Stomach smooth muscle (tissue), 2 donors: ENCODE data around the gene ELMO1.

Source experiments
- H3K27ac ChIP-seq: one replicate; pipeline ENCODE4 v1.7.0; 2013; ENCODE audit warnings: mild to moderate bottlenecking, low read length, inconsistent platforms
- H3K27me3 ChIP-seq, 2 donors: one replicate each; pipeline ENCODE4 v1.7.0; 2013; ENCODE audit warnings: low read length in 2 of 2; ENCODE audit not compliant: insufficient read depth in 2 of 2, control insufficient read depth in 1 of 2
- H3K36me3 ChIP-seq, 2 donors: one replicate each; pipeline ENCODE4 v1.7.0; 2013; ENCODE audit warnings: low read length in 2 of 2; ENCODE audit not compliant: control insufficient read depth in 2 of 2, insufficient read depth in 2 of 2
- H3K4me1 ChIP-seq: one replicate; pipeline ENCODE4 v1.7.0; 2013; ENCODE audit warnings: low read length; ENCODE audit not compliant: control insufficient read depth, insufficient read depth
- H3K4me3 ChIP-seq, 2 donors: one replicate each; pipeline ENCODE4 v1.7.0; 2013; ENCODE audit warnings: low read length in 2 of 2
- H3K9ac ChIP-seq, 2 donors: one replicate each; pipeline ENCODE4 v1.7.0; 2013; ENCODE audit warnings: low read length in 2 of 2, mild to moderate bottlenecking in 1 of 2
- H3K9me3 ChIP-seq, 2 donors: one replicate each; pipeline ENCODE4 v1.7.0; 2013; ENCODE audit warnings: low read length in 2 of 2; ENCODE audit not compliant: control insufficient read depth in 2 of 2
- donor health status: healthy.
- donor health status: Pancreatic carcinoma.

The ELMO1 gene

GRCh38 chr7:37269711-37270508, 178.8 kb downstream of the ELMO1 start:
- Histone ChIP-seq H3K9ac (no peak overlapping the region), H3K4me3 (no peak overlapping the region), H3K27ac (no peak overlapping the region), H3K4me1 (no peaks in the 10 kb centered on the region), H3K36me3 (no peaks in the 10 kb centered on the region), H3K9me3 (no peaks in the 10 kb centered on the region), H3K27me3 (no peaks in the 10 kb centered on the region)

- Histone ChIP-seq H3K4me3 (no peak overlapping the region), H3K36me3 (no peaks in the 10 kb centered on the region), H3K27ac (no peak overlapping the region), H3K9me3 (no peaks in the 10 kb centered on the region), H3K4me1 (no peaks in the 10 kb centered on the region), H3K9ac (no peak overlapping the region), H3K27me3 (no peaks in the 10 kb centered on the region)
Measured at GRCh38 chr7:37267251-37267650, 181.4 kb downstream of the ELMO1 start.

GRCh38 chr7:37265876-37266275, 182.8 kb downstream of the ELMO1 start:
- no peaks in the 10 kb centered on the region for H3K27me3 ChIP-seq
- no peaks in the 10 kb centered on the region for H3K4me1 ChIP-seq
- H3K9me3 ChIP-seq: no peaks in the 10 kb centered on the region
- H3K27ac ChIP-seq: no peak overlapping the region
- H3K4me3 ChIP-seq: no peak overlapping the region
- no peak overlapping the region for H3K9ac ChIP-seq
- H3K36me3 ChIP-seq: no peaks in the 10 kb centered on the region

GRCh38 chr7:37265006-37265405, 183.7 kb downstream of the ELMO1 start:
- Histone ChIP-seq H3K36me3 (no peaks in the 10 kb centered on the region), H3K27ac (no peak overlapping the region), H3K4me1 (no peaks in the 10 kb centered on the region), H3K9ac (no peak overlapping the region), H3K4me3 (no peak overlapping the region), H3K27me3 (no peaks in the 10 kb centered on the region), H3K9me3 (no peaks in the 10 kb centered on the region)

GRCh38 chr7:37262181-37262580, 186.5 kb downstream of the ELMO1 start:
- Histone ChIP-seq H3K9ac (no peak overlapping the region), H3K27me3 (no peaks in the 10 kb centered on the region), H3K4me1 (no peaks in the 10 kb centered on the region), H3K4me3 (no peak overlapping the region), H3K27ac (no peak overlapping the region), H3K36me3 (no peaks in the 10 kb centered on the region), H3K9me3 (no peaks in the 10 kb centered on the region)

GRCh38 chr7:37259319-37259821, 189.3 kb downstream of the ELMO1 start:
- H3K4me1 ChIP-seq: no peaks in the 10 kb centered on the region
- no peaks in the 10 kb centered on the region for H3K36me3 ChIP-seq
- no peaks in the 10 kb centered on the region for H3K9me3 ChIP-seq
- H3K9ac ChIP-seq: no peak overlapping the region
- no peaks in the 10 kb centered on the region for H3K27me3 ChIP-seq
- H3K27ac ChIP-seq: no peak overlapping the region
- no peak overlapping the region for H3K4me3 ChIP-seq

GRCh38 chr7:37256631-37257030, 192.0 kb downstream of the ELMO1 start:
- Histone ChIP-seq H3K9me3 (no peaks in the 10 kb centered on the region), H3K36me3 (no peaks in the 10 kb centered on the region), H3K27me3 (no peaks in the 10 kb centered on the region), H3K9ac (no peak overlapping the region), H3K4me3 (no peak overlapping the region), H3K4me1 (no peaks in the 10 kb centered on the region), H3K27ac (no peak overlapping the region)

- H3K36me3 ChIP-seq: no peaks in the 10 kb centered on the region
- H3K27ac ChIP-seq: no peak overlapping the region
- no peaks in the 10 kb centered on the region for H3K4me1 ChIP-seq
Measured at GRCh38 chr7:37255327-37255944, 193.2 kb downstream of the ELMO1 start.

GRCh38 chr7:37251222-37251621, 197.4 kb downstream of the ELMO1 start:
- no peaks in the 10 kb centered on the region for H3K27me3 ChIP-seq
- no peaks in the 10 kb centered on the region for H3K4me1 ChIP-seq
- no peak overlapping the region for H3K27ac ChIP-seq
- H3K9me3 ChIP-seq: no peaks in the 10 kb centered on the region
- no peak overlapping the region for H3K9ac ChIP-seq
- H3K36me3 ChIP-seq: no peaks in the 10 kb centered on the region
- no peak overlapping the region for H3K4me3 ChIP-seq

More at GRCh38 chr7:37255327-37255944, 193.2 kb downstream of the ELMO1 start:
- H3K9ac ChIP-seq: no peak overlapping the region
- H3K9me3 ChIP-seq: no peaks in the 10 kb centered on the region
- H3K4me3 ChIP-seq: no peak overlapping the region
- no peaks in the 10 kb centered on the region for H3K27me3 ChIP-seq

- no peak overlapping the region for H3K4me3 ChIP-seq
- H3K9me3 ChIP-seq: no peaks in the 10 kb centered on the region
- H3K27ac ChIP-seq: no peak overlapping the region
- H3K27me3 ChIP-seq: no peaks in the 10 kb centered on the region
- H3K36me3 ChIP-seq: no peaks in the 10 kb centered on the region
- no peaks in the 10 kb centered on the region for H3K4me1 ChIP-seq
- no peak overlapping the region for H3K9ac ChIP-seq
Measured at GRCh38 chr7:37249240-37249639, 199.4 kb downstream of the ELMO1 start.

GRCh38 chr7:37248396-37248861, 200.2 kb downstream of the ELMO1 start:
- H3K36me3 ChIP-seq: no peaks in the 10 kb centered on the region
- no peaks in the 10 kb centered on the region for H3K4me1 ChIP-seq
- no peak overlapping the region for H3K27ac ChIP-seq
- no peak overlapping the region for H3K9ac ChIP-seq
- no peak overlapping the region for H3K4me3 ChIP-seq
- no peaks in the 10 kb centered on the region for H3K27me3 ChIP-seq
- no peaks in the 10 kb centered on the region for H3K9me3 ChIP-seq
